Hematopoietic multipotent progenitor cell (in vitro differentiated cells): ENCODE data around the gene ITIH4. TPM values are rescaled to one million over a fixed set of nuclear protein-coding genes. Genes with fewer than 3 reads are reported as not detected.
"Not testable (repeated sequence)": the region's sequence is repeated elsewhere in the genome, so short reads cannot be mapped to it uniquely, and the experiment has no call there.

ENCODE experiments used
- DNase-seq, 3 donors: peaks; one replicate each; pipeline ENCODE4 v3.0.0-alpha.2; 2011 to 2015; ENCODE audit warnings: low read depth in 2 of 3, low spot score in 2 of 3
- total RNA-seq: library from RNA; depleted of rRNA; stranded (reverse); fragments of >200 nt; gene quantifications from one replicate; pipeline ENCODE4 v1.2.3, GENCODE V29; 2012

The ITIH4 gene
- total RNA-seq, 1 donor = 7.5 TPM

- DNase-seq = no peak
Measured at GRCh38 chr3:52787246-52787645, 43.2 kb downstream of the ITIH4 start.

- no peak for DNase-seq
Measured at GRCh38 chr3:52786330-52787215, 43.9 kb downstream of the ITIH4 start.

GRCh38 chr3:52784931-52785590 lies 45.4 kb downstream of the ITIH4 start:
- no peak for DNase-seq

- no peak for DNase-seq
Measured at GRCh38 chr3:52784021-52784621, 46.4 kb downstream of the ITIH4 start.

GRCh38 chr3:52783211-52783555 lies 47.3 kb downstream of the ITIH4 start:
- DNase-seq = no peak

GRCh38 chr3:52782412-52783210 lies 47.9 kb downstream of the ITIH4 start:
- no peak for DNase-seq

- DNase-seq = no peak
Measured at GRCh38 chr3:52781741-52782140, 48.7 kb downstream of the ITIH4 start.

- no peak for DNase-seq
Measured at GRCh38 chr3:52779837-52780585, 50.5 kb downstream of the ITIH4 start.

- DNase-seq = peak in 2 of 3 donors; percentile 33 to 55
Measured at GRCh38 chr3:52779011-52779836, 51.2 kb downstream of the ITIH4 start.

- DNase-seq = peak in 1 of 3 donors; percentile 42
Measured at GRCh38 chr3:52777959-52778805, 52.3 kb downstream of the ITIH4 start.

- DNase-seq = no peak
Measured at GRCh38 chr3:52777127-52777958, 53.1 kb downstream of the ITIH4 start, which contains the start of gene ITIH1. TSS of gene ITIH1 (plus strand) at chr3:52777599. CDS start at chr3:52777616, 17 bp downstream.

GRCh38 chr3:52776486-52776885 lies 54.0 kb downstream of the ITIH4 start:
- not testable (repeated sequence) for DNase-seq

- DNase-seq = no peak
Measured at GRCh38 chr3:52775877-52776276, 54.6 kb downstream of the ITIH4 start.

- peak in 1 of 3 donors; percentile 51 for DNase-seq
Measured at GRCh38 chr3:52774901-52775864, 55.3 kb downstream of the ITIH4 start.

GRCh38 chr3:52774066-52774713 lies 56.3 kb downstream of the ITIH4 start:
- no peak for DNase-seq
